ENCODE data around the gene TECPR2. TPM values are rescaled to one million over a fixed set of nuclear protein-coding genes. Genes with fewer than 3 reads are reported as not detected.

The TECPR2 gene
- total RNA-seq, 1 donor from 2014 or later, result 26.9 TPM

- H3K4me1 Mint-ChIP-seq (ENCODE audit: unreplicated experiment), result peaks cover 10% of the 10 kb centered on the region
- H3K27me3 Mint-ChIP-seq (ENCODE audit: unreplicated experiment), result no peaks in the 10 kb centered on the region
- no peak overlapping the region for H3K27ac Mint-ChIP-seq (ENCODE audit: unreplicated experiment)
- DNase-seq (ENCODE audit: extremely low spot score, unreplicated experiment), result no peak
- TF ChIP-seq CTCF (IDR thresholded peaks at IDR 0.05), result no peak
- H3K9me3 Mint-ChIP-seq (ENCODE audit: unreplicated experiment), result no peaks in the 10 kb centered on the region
- H3K4me3 Mint-ChIP-seq (ENCODE audit: unreplicated experiment), result no peak overlapping the region
- peaks cover 2% of the 10 kb centered on the region for H3K36me3 Mint-ChIP-seq (ENCODE audit: unreplicated experiment)
These were observed 143.3 kb downstream of the TECPR2 start for GRCh38 chr14:102505775-102506625.

- H3K4me3 Mint-ChIP-seq (ENCODE audit: unreplicated experiment), result no peak overlapping the region
- no peak overlapping the region for H3K27ac Mint-ChIP-seq (ENCODE audit: unreplicated experiment)
- H3K36me3 Mint-ChIP-seq (ENCODE audit: unreplicated experiment), result peaks cover 2% of the 10 kb centered on the region
- no peak for DNase-seq (ENCODE audit: extremely low spot score, unreplicated experiment)
- no peaks in the 10 kb centered on the region for H3K9me3 Mint-ChIP-seq (ENCODE audit: unreplicated experiment)
- TF ChIP-seq CTCF (IDR thresholded peaks at IDR 0.05), result no peak
- H3K4me1 Mint-ChIP-seq (ENCODE audit: unreplicated experiment), result peaks cover 10% of the 10 kb centered on the region
- no peaks in the 10 kb centered on the region for H3K27me3 Mint-ChIP-seq (ENCODE audit: unreplicated experiment)
These were observed 143.8 kb downstream of the TECPR2 start for GRCh38 chr14:102506626-102506925.

- Mint-ChIP-seq H3K4me3 (ENCODE audit: unreplicated experiment) (no peak overlapping the region), H3K36me3 (ENCODE audit: unreplicated experiment) (peaks cover 2% of the 10 kb centered on the region), H3K27me3 (ENCODE audit: unreplicated experiment) (no peaks in the 10 kb centered on the region), H3K27ac (ENCODE audit: unreplicated experiment) (no peak overlapping the region), H3K9me3 (ENCODE audit: unreplicated experiment) (no peaks in the 10 kb centered on the region), H3K4me1 (ENCODE audit: unreplicated experiment) (peaks cover 7% of the 10 kb centered on the region)
- DNase-seq (ENCODE audit: extremely low spot score, unreplicated experiment), result no peak
- no peak for TF ChIP-seq CTCF (IDR thresholded peaks at IDR 0.05)
These were observed 144.5 kb downstream of the TECPR2 start for GRCh38 chr14:102507081-102507856.

GRCh38 chr14:102507857-102508312, 145.1 kb downstream of the TECPR2 start:
- Mint-ChIP-seq H3K36me3 (ENCODE audit: unreplicated experiment) (peaks cover 2% of the 10 kb centered on the region), H3K27me3 (ENCODE audit: unreplicated experiment) (no peaks in the 10 kb centered on the region), H3K27ac (ENCODE audit: unreplicated experiment) (peak overlapping the region; percentile 5), H3K4me1 (ENCODE audit: unreplicated experiment) (peaks cover 7% of the 10 kb centered on the region), H3K9me3 (ENCODE audit: unreplicated experiment) (no peaks in the 10 kb centered on the region), H3K4me3 (ENCODE audit: unreplicated experiment) (peak overlapping the region; percentile 71)
- TF ChIP-seq CTCF (IDR thresholded peaks at IDR 0.05), result no peak
- DNase-seq (ENCODE audit: extremely low spot score, unreplicated experiment), result no peak

GRCh38 chr14:102508410-102508773, 145.7 kb downstream of the TECPR2 start:
- no peak for TF ChIP-seq CTCF (IDR thresholded peaks at IDR 0.05)
- H3K4me3 Mint-ChIP-seq (ENCODE audit: unreplicated experiment), result peak overlapping the region; percentile 71
- DNase-seq (ENCODE audit: extremely low spot score, unreplicated experiment), result no peak
- H3K36me3 Mint-ChIP-seq (ENCODE audit: unreplicated experiment), result peaks cover 2% of the 10 kb centered on the region
- no peaks in the 10 kb centered on the region for H3K27me3 Mint-ChIP-seq (ENCODE audit: unreplicated experiment)
- peak overlapping the region; percentile 54 for H3K27ac Mint-ChIP-seq (ENCODE audit: unreplicated experiment)
- no peaks in the 10 kb centered on the region for H3K9me3 Mint-ChIP-seq (ENCODE audit: unreplicated experiment)
- H3K4me1 Mint-ChIP-seq (ENCODE audit: unreplicated experiment), result peaks cover 7% of the 10 kb centered on the region

Data from osteocyte (in vitro differentiated cells).